GM12874 (cell line): ENCODE measurements around the gene BET1L.

Experiments
- CTCF ChIP-seq: IDR thresholded peaks from 2 replicates; pipeline ENCODE4 v1.5.1; 2011; ENCODE audit warnings: low read depth, mild to moderate bottlenecking, control low read depth, low read length, moderate library complexity; ENCODE audit not compliant: insufficient read depth

BET1L gene

DNA sequence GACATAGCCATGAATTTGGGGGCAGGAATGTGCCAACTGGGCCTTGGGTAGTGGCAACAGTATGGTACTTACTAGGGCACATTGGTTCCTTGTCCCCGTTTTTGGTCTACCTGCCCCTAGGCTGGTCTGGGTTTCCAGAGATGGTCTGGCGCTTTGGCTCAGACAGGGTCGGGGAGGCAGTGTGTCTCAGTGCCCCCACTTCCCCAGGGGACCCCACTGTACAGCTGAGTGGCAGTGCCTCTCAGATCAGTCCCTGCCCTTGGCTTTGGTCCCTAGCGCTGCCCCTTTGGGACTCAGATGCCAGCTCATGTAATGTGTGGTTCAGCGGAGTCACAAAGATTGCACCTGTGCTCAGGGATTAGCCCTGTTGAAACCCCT lies 3.6 kb upstream of the BET1L start:
- TF ChIP-seq CTCF = no peak

- no peak for TF ChIP-seq CTCF
These were observed 3.1 kb upstream of the BET1L start for GRCh38 chr11:210122-210802.

DNA sequence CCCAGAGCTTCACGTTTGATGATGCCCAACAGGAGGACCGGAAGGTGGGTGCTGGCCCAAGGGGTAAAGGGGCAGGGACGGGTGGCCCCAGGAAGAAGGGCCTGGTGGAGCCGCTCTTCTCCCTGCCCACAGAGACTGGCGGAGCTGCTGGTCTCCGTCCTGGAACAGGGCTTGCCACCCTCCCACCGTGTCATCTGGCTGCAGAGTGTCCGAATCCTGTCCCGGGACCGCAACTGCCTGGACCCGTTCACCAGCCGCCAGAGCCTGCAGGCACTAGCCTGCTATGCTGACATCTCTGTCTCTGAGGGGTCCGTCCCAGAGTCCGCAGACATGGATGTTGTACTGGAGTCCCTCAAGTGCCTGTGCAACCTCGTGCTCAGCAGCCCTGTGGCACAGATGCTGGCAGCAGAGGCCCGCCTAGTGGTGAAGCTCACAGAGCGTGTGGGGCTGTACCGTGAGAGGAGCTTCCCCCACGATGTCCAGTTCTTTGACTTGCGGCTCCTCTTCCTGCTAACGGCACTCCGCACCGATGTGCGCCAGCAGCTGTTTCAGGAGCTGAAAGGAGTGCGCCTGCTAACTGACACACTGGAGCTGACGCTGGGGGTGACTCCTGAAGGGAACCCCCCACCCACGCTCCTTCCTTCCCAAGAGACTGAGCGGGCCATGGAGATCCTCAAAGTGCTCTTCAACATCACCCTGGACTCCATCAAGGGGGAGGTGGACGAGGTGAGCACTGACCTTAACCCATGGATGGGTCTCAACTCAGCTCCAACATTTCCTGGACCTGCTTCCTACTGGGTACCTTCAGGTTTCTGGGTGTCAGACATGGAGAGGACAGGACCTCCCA lies 2.3 kb upstream of the BET1L start:
- TF ChIP-seq CTCF = no peak

GRCh38 chr11:208917-209260 lies 1.7 kb upstream of the BET1L start:
- no peak for TF ChIP-seq CTCF

DNA sequence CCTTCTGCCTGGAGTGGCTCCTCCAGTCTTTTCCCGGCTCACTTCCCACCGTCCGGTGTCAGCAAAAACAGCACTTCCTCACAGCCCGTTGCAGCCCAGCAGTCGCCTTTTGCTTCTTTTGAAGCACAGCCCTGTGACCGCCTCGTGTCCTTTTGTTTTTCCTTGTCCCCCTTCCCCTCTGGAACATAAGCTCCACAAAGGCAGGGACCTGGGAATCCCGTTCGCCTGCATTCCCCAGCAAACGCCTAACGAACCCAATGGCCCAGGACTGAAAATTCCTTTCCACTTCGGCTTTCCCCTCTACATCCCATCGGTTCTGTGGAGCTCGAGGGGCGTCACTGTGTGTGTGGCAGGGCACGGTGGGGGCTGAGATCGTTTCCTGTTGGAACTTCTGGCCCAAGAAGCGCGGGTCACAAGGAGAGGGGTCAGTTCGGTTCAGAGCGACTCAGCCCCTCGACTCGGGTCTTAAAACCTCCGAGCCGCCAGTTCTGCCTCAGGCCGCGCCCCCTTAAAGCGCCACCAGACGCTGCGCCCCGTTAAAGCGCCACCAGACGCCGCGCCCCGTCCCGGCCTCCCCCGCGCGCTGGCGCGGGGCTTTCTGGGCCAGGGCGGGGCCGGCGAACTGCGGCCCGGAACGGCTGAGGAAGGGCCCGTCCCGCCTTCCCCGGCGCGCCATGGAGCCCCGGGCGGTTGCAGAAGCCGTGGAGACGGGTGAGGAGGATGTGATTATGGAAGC lies 1.1 kb upstream of the BET1L start:
- TF ChIP-seq CTCF = no peak

- TF ChIP-seq CTCF = no peak
These were observed 623 bp upstream of the BET1L start for GRCh38 chr11:207863-208180.

DNA sequence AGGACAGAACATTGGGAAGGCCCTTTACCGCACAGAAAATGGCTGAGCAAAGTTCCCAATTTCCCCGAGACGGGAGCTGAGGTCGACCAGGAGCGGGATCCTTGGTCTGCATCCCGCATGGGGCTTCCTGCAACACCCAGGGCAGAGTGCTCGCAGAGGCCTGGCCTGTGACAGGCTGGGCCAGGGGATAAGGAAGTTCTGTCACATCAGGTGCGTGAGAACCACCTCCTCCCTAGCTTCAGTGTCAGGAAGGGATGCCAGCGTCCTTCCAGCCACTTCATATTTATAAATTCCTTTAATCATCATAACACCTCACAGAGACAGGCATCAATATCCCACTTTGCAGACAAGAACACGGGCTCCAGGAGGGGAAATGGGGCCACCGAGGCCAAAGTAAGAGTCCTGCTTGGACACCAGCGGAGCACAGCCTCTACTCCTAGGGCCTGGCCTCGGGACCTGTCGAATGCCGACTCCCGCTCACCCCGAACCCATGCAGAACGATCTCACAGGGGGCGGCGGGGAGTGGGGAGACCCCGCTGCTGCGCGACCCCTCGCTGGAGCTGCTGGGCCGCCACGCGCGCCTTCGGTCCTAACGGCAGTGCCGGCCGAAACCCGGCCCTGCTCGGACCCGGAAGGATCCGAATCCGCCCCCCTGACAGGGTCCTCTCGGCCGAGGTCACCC lies 532 bp downstream of the BET1L start:
- no peak for TF ChIP-seq CTCF
